T-helper 2 cell (primary cell): ENCODE results near the gene PER2.

Source experiments
- DNase-seq, 5 experiments: peaks; one replicate each; pipeline versions ENCODE4 v3.0.0 to v3.0.0-alpha.2; 2012 to 2022

PER2 gene

DNA sequence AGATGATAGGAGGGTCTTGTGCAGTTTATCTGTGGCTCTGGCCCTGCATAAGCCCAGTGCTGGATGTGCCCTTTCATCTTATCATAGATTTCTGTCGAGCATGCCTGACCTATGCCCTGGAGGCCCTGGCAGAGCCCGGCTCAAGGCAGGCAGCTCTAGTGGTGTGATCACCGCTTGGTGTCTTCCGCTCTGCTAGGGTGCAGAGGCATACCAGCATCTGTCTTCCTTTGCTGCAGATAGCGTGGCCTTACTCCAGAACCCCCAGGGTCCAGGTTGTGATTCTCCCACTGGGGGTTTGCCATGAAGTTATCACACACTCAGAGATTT is 18.2 kb upstream of the PER2 start:
- DNase-seq = no peak

DNA sequence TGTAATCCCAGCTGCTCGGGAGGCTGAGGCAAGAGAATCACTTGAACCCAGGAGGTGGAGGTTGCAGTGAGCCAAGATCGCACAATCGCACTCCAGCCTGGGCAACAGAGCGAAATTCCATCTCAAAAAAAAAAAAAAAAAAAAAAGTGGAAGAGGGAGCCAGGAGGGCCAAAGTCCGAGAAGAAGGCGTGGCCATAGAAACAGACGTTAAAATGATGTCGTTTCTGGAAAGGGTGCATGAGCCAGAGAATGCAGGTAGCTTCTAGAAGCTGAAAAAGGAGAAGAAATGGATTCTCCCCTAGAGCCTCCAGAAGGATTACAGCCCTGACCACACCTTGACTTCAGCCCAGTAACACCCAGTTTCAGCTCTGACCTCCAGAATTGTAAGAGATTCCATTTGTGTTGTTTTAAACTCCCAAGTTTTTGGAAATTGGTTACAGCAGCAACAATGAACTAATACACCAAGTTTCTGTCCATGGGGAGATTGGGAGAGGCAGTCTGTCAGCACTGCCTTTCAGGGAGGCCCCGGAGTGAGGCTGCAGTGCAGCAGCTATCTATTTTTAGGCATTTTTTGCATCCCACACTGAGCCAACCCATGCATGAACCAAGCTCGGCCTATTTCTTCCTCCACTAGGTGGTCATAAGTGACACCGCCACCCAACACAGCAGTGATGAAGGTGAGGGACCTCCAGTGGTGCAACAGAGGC is 17.7 kb upstream of the PER2 start:
- no peak for DNase-seq

DNA sequence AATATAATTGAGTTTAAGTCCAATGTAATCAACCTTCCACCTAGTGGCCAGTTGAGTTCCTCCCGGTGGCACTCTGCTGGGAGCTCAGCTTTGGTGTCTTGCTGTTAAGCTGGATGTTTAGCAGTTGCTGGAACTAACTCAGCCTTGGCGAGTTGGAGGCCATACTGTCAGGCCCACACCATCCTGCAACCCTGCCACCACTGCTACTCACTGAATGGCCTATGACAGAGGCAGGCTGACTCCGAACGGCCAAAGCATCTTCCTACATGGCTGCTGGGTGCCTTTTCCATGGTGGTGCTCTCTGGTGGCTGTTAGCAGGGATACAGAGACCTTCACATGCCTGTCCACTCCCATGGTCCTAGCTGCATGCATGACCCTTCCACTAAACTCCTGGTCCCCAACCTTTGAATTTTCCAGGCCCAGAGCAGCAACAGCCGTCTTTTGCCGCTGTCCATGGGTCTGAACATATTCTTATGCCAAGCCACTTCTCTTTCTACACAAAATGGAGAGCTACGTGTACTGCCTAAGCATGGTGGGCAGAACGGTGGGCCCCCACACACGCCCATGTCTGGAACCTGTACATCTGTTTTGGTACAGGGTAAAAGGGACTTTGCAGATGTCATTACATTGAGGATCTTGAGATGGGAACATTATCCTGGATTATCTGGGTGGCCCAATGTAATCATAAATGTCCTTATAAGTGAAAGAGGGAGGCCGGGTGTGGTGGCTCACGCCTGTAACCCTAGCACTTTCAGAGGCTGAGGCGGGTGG is 16.9 kb upstream of the PER2 start:
- no peak for DNase-seq

DNA sequence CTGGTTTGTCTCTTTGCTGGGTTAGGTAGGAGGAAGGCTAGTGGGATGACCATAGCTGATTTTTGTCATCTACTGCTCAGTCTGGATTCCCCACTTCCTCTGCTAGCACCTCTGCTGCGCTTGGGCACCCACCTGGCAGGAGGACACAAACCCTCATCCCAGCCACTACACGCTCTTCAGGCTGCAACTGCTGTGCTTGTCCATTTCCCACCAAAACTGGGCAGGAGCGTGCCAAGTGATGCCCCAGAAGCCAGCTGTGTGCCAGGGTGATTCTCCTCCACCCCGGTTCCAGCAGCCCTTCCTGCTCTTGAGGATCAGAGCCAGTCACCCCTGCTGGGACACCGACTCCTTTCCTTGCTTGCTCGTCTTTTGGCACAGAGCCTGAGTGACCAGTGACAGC is 15.7 kb upstream of the PER2 start:
- no peak for DNase-seq

DNA sequence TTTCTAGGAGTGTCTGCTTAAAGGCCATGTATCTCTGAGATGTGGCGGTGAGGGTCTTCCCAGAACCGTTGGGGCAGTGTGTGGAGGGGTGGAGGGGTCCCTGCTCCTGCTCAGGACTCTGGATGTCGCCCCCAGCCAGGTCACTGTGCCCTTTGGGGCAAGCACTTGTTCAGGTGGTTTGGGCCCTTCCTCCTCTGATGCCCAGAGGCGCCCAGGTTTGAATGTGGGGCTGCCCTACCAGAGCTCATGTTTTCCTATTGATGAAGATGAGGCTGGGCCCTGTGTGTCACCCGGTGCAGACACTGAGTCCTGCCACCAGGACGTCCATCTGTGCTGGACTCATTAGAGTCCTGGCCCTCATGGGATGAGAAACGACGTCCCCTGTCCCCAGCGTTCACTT is 14.3 kb upstream of the PER2 start:
- DNase-seq = no peak

DNA sequence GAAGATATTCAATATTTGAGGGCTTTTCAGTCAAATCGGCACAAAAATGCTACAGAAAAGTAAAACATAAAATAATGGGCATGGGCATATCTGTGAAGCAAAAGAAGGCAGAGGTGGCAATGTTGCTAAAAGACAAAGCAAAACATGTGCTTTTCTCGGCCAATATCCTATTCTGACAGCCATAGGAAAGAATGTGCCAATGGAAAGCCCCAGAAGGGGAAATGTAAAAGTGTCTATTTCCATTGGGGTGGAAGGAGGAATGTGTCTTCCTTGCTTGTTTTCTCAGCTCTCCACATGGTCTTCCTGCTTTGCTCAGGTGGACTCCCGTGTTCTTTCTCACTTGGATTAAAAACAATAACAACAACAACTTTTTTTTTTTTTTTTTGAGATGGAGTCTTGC is 13.7 kb upstream of the PER2 start:
- no peak for DNase-seq

DNA sequence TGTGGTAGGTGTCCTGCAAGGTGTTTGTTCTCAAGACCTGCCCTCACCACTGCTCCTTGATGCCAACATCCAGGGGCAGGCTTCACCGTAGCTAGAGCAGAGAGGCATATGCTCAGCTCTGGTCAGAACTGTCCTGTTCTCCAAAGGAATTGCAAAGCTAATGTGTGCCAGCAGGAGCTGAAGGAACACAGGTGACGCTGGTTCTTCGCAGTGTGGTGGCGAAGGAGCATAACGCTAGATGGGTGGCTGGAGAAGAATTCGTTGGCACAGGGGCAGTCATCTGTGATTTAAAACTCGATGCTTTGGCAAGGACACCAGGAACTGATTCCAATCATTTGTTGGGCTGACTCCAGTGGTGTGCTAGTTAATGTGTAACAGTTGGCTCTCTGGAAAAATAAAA is 11.4 kb upstream of the PER2 start:
- DNase-seq = no peak

DNA sequence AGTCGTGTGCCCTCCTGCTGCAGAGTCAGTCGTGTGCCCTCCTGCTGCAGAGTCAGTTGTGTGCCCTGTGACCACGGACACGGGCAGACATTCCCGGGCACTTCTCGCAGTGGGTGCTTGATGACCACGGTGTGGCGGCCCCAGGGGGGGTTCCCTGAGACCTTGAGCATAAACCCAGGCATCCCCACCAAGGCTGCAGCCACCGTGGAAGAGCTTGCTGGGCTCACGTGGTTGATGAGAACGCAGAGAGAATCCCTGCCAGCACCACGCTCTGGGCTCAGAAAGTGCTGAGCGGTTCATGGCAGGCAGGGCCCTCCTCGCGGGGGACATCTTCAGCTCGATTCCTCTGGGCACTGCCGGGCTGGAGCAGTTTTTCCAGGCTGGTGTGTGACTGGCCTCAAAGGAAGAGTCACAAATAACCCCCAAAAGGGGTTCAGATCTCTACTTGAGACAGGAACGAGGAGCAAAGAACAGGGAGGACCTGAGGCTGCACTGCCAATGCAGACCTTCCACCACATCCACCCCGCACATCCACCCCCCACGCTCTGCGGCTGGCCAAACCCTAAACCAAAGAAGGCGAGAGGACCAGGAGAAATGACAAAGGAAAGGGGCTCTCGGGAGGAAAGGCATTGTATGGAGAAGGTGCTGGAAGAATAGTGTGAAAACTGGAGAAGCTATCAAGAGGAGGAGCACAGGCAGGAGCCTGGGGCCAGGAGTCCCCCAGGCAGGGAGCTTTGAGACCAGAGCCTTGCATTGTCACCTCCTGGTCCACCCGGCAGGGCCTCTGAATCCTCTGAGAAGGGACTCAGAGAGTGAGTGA is 8.4 kb upstream of the PER2 start:
- no peak for DNase-seq

DNA sequence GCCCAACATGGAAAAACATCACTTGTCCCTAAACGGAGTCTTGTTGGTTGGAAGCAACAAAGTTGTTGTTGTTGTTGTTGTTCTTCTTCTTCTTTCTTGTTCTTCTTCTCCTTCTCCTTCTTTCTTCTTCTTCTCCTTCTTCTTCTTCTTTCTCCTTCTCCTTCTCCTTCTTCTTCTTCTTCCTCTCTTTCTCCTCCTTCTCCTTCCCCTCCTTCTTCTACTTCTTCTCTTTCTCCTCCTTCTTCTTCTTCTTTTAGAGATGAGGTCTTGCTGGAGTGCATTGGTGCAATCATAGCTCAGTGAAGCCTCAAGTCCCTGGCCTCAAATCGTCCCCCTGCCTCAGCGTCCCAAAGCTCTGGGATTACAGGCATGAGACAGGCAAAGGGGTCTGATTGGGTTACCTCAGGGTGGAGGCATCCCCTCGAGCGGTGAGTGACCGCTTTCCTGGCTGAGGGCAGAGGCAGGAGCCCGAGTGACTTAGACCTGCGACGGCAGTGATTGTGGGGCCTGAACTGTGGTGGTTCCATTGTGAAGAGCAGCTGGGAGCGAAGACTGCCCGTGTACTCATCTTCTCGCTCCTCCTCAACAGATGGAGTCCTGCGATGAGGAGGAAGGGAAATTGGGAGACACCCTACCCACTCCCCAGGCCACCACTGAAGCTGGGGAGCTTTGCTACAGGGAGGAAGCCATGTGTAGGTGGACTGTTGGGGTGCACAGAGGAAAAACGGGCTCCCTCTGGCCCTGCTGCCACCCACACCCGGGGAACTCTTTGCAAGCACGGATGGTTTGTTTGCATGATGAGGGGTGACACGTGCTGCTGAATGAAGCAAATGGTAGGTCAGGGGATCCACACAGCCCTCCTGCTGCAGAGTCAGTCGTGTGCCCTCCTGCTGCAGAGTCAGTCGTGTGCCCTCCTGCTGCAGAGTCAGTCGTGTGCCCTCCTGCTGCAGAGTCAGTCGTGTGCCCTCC is 7.0 kb upstream of the PER2 start:
- no peak for DNase-seq

DNA sequence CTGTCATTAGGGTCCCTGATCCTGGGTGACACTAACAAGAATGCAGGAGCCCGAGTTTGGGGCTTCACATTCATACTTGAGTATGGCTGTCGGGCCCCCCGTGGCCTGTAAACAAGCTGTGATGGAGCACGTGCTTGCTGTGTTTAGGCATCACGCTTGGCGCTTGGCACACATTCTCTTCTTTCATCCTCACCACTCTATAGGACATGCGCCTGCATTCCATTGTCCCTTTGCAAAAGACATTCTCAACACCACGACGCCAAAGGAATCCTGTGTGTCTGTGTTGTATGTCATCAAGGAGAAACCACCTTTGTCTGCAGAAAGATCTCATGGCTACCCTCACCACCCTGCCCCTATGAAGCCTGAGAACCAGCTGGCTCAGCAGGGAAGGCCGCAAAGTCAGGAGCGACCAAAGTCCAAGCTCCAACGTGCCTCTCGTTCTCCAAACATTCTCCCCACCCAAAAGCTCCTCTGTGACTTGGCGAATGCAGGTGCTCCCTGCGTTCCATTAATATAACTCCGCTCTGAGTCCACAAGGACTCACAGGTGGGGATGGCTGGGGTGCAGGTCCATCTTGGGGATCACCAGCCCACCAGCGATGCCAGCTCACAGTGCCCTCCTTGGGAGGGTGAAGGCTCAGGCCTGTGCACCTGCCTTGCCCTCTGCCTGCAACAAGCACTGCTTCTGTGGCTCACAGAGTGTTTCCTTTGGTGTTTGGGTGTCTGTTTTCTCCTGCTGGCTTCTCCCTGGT is 6.2 kb upstream of the PER2 start:
- no peak for DNase-seq

DNA sequence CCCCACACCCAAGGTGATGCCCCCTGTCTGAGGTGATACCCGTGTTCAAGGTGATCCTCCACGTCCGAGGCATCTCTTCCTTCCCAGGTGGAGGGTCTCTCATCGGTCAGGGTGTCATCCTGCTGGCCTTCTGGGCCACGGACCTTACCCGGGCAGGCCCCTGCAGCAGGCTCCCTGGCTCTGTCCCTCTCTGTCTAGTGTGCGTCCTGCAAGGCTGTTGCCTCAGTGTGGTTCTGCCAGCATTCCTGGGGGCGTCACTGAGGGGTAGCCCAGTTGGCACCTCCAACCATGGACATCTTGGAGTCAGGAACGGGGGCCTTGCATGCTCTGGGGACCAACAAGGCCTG is 5.6 kb upstream of the PER2 start:
- no peak for DNase-seq

DNA sequence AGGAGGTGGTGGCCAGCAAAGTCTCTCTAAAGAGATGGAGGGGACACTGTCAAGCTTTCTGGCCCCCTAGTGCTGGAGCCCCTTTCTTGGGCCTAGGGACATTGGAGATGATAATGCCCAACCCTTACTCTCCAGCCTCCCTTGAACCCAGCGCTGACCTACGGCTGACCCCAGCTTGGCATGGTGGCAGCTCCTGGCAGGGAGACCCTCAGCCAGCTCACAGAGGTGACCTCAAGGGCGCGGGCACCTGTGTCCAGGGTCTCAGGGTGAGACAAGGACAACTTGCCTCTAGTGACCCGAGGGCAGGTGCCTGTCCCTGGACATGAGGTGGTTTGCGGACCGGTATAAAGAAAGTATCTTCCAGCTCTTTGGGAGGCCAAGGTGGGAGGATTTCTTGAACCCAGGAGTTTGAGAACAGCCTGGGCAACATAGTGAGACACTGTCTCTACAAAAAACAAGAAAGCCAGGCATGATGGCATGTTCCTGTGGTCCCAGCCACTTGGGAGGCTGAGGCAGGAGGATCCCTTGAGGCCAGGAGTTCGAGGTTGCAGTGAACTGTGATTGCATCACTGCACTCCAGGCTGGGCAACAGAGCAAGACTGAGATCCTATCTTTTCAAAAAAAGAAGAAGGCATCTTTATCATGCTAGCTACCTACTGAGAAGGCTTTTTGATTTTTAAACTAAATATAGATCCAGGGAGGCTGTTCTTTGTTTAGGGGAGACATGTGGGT is 3.3 kb upstream of the PER2 start:
- no peak for DNase-seq

DNA sequence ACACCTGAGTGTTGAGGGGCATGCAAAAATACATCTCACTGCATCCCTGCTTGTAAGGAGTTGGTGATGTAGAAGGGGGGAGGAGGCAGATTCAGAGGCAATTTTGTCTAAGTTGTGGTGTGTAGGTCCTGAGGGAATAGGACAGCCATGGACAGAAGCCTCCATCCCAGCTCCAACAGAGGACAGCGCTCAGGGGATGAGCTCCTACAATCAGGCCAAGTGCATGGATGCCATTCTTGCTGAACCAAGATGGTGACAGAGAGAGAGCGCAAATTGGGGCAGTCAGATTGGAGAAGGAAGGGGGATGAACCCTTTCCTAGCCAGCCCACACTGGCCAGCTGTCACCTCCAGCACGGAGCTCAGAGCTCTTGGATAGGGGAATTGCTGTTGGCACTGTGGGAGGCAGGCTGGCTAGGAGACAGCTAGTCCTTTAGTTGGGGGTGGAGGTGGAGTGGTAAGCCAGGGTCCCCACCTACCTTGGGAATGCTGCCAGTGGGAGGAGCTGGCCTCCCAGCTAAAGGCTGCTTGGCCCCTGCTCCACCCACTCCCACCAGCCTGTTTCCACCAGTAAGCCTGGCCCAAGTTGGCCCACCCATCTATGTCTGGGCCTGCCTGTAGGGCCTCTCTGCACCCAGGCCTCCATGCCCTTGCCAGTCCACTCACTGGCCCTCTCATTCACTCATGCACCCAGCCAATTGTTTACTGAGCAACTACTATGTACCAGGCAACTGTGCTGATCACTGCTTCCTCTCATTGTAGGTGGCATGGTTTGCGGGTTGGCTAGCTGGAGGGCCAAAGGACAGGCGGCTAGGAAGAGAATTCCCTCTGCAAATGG is 2.5 kb upstream of the PER2 start:
- no peak for DNase-seq

DNA sequence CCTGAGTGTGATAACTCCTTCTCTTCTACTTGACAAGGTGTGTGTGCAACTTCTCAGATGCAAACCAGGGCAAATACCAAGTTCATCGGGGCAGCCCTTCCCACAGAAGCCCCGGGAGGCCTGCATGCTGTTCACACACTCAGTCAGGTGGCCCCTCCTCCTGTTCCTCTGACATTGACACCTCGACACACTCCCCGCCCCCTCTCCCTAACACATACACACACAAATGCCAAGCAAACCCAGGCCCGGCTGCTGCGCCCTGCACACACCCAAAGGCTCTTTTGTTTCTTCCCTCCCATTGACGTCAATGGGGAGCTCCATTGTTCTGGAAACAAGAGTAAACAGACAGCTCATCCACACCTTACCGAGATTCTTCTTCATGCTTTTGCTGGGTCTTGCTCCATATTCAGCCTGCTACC is 1.7 kb upstream of the PER2 start:
- DNase-seq = peak in 1 of 5 experiments; percentile 72

DNA sequence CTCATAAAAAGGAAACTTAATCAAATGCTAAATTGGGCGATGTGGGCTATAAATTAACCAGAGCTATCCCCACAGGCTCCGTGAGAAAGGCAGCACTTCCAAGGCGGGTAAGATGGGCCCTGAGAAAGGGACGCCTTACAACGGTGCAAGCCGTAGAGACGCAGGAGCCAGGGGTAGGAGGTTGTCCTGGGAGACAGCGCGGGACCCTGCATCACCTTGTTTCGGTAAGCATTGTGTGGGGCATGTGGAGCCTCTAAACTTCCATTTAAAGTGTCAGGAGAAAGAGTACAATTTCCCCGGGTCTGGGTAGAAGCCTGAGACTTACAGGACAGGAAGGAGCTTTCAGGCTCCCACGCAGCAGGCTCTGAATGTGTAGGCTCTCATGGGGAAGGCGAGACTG is 1.2 kb upstream of the PER2 start:
- no peak for DNase-seq

DNA sequence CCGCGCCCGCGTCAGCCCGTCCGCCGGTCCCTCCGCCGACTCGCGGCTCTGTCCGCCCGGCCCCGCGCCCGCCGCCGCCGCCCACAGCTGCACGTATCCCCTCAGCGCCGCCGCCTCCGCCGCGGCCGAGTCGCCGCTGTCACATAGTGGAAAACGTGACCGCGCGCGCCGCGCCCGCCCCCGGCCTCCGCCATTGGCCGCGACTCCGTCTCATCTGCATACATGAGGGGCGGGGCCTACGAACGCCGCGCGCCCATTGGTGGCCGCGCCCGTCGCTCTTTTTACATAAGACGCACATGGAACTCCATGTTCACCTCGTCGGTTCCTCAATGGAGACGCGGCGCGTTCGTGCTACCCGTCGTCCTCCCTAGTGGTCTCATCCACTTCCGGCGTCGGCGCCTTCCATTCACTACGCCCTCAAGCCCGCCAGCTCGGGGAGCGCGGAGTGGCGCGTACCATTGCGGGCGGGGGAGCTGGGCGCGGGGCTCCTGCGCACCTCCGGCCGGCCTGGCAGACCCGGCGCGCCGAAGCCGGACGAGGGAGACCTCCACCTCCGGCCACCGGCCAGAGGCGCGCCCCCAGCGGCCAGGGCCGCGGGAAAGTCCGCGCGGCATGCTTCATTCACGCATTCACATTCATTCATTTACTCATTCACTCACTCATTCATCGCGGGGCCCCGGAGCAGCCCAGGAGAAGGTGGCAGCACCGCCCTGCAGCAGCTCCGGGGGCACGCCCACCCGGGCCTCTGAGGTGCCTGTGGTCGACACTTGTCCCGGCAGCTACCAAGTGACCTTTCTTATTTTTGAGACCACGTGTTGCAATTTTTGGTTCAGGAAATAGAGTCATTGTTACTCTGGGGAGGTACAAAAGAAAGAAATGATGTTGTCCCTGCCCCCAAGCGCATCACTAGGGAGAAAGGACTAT is 502 bp upstream of the PER2 start:
- DNase-seq = peak; percentile 94 to 99 (median 96)

DNA sequence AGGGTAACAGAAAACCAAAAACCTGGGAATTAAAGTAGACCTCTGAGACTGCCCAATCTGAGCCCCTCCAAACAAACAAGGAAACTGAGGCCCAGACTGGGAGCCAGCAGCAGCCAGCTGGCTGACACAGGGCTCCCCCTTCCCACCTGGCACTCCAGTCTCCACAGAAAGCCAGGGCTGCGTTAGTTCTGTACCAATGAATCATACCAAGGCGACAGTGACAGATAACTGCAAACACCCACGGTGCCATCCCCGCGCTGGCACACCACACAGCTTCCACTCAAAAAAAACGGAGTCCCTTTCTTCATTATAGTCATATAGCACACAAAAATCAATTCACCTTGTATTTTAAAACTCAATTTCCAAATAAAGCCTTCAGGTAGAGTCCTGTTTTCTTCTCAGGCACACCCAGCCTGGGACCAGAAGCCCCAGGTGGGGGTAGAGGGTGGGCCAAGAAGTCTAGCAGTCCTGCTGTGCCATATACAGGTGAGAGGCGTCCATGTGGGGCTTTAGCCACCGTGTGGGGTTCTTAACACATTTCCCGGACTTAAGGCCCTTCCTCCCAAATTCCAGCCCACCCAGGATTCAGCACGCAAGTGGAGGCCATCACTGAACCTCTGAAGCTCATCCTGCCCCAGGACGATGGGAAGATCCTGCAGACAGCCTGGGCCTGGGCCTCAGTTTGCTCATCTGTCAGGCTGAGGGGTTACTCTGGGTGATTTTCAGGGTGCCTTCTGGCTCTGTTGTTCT is 1.2 kb downstream of the PER2 start:
- DNase-seq = peak in 2 of 5 experiments; percentile 19 to 40

DNA sequence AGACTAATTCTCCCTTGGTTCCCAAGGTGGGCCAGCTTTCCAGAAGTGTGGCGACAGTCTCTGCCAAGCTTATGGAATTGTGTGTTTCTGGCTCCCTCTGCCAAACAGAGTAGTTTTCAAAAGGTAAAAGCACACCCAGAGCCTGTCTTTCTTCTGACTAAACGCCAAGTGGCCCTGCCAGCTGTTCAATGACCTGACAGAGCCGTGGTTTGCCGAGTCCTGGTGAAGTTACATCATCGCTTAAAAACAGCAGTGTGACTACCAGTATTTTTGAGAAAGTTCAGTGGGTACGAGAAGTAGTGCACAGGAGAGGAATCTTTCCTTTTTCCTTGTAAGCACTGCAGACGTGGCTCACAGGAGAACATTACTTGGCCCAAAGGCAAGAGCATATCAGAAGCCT is 1.9 kb downstream of the PER2 start:
- no peak for DNase-seq
